GM19099 (cell line): ENCODE data around the gene PLPP6.
A peak's percentile ranks its signal among the peaks of the same experiment; 100 is the strongest.

Experiments used
- POLR2A ChIP-seq: IDR thresholded peaks from 3 replicates; pipeline ENCODE4 v1.6.1; 2011; ENCODE audit warnings: low read depth; ENCODE audit not compliant: insufficient read length; ENCODE audit errors: extremely low read depth

Gene PLPP6

GRCh38 chr9:4657426-4658159 lies 4.5 kb upstream of the PLPP6 start:
- TF ChIP-seq POLR2A: no peak

DNA sequence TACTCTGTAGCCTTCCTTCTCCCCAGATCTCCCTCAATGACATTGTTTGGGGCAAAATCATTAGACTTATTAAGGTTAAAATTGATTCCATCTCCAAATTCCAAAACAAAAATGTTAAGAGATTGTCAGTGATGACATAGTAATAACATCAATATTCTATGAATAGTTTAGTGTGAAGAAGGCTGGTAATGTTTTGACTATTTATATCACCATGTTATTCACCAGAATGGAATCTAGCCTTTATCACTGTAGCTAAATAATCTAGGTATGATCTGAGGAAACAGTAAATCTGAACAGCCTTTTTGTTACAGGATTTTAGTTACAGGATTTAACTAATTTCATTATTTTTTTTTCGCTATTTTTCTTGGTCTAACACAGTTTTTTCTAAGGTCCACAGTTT lies 929 bp upstream of the PLPP6 start:
- no peak for TF ChIP-seq POLR2A

GRCh38 chr9:4661611-4662010 lies 483 bp upstream of the PLPP6 start:
- TF ChIP-seq POLR2A: no peak

- TF ChIP-seq POLR2A: no peak
Measured at GRCh38 chr9:4662989-4663792, 1.1 kb downstream of the PLPP6 start.

- no peak for TF ChIP-seq POLR2A
Measured at GRCh38 chr9:4663956-4664355, 1.9 kb downstream of the PLPP6 start.

DNA sequence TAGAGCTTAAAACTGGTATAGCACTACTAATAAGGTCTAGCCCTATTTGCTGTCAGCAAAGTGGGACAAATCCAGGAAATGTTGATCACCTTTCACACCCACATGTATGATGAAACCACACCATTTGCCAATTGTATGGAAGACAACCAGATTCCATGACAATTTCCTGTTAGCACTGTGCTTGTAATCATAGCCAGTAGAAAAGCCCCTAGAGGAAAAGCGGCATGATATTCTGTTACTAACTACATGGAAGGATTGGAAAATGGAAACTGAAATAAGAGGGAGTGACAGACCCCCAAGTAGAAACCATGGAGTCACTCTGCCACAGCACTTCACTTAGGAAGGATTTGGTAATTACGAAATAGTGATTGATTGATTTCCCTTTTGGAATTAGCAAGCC lies 3.3 kb downstream of the PLPP6 start:
- TF ChIP-seq POLR2A: no peak

DNA sequence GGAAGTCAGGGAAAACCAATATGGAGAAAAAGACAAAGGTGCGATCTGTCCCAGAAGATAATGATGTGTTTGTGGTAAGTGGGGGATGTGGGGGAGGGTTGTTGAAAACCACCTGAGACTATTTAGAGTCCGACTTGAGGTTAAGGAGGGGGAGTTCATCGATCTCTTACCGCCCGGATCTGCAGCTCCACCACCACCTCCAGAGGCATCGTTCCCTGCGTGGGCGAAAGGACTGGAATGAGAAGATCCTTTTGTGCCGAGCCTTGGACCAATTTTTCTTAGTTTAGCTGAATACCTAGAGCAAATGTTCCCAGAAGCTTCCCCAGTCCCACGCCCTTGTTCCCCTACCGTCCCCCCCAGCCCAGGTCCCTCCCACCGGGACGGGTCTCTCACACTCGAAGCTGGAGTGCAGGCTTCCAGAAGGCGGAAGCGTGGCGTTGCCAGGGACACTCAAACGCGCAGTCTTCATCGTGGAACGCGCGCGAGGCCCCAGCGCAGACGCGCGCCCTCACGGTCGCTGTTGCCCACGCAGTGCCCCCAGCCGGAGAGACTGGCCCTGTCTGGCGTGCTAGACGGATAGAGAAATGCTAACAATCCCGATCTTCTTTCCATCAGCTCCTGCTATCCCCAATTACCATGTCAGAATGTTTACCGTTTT lies 4.1 kb downstream of the PLPP6 start, which contains the start of gene SPATA6L:
Gene SPATA6L (minus strand): TSS at position 439 of the 658 bp plus-strand sequence. CDS start 230 bp downstream, at position 209.
- TF ChIP-seq POLR2A: peak; percentile 33

- TF ChIP-seq POLR2A: no peak
Measured at GRCh38 chr9:4667681-4668080, 5.6 kb downstream of the PLPP6 start.

GRCh38 chr9:4668604-4669003 lies 6.5 kb downstream of the PLPP6 start:
- no peak for TF ChIP-seq POLR2A

DNA sequence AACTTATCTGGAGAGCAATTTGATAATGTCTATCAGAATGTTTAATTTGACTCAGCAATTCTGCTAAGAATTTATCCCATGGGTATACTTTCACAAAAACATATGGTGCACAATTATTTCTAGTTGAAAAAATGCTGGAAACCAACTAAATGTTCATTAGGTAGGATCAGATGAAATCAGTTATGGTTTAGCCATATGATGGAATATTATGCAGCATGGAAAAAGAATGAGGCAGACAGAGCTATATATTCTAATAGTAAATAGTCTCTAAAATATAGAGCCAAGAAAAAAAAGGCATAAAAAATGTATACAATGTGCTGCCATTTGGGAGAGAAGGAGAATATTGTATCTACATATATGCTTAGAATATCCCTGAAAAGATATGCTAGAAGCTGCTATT lies 7.8 kb downstream of the PLPP6 start:
- no peak for TF ChIP-seq POLR2A

DNA sequence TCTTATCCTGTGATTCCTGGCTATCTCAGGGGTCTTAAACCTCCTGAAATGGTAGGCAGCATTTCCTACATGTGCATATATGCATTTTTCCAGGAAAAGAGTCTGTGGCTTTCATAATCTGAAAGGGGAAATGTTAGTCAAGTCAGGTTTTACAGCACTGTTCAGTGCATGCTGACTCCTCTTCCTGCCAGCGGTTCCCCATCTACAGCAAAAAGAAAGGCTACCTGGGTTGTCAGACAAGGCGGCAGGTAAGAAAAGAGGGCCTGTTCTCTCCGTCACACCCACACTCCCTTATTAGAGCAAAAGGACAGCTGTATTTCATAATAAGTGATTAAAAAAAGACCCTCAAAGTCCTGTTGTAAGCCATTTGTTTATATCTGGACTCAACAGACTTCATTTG lies 8.5 kb downstream of the PLPP6 start:
- TF ChIP-seq POLR2A: no peak

- no peak for TF ChIP-seq POLR2A
Measured at GRCh38 chr9:4671737-4672136, 9.6 kb downstream of the PLPP6 start.

DNA sequence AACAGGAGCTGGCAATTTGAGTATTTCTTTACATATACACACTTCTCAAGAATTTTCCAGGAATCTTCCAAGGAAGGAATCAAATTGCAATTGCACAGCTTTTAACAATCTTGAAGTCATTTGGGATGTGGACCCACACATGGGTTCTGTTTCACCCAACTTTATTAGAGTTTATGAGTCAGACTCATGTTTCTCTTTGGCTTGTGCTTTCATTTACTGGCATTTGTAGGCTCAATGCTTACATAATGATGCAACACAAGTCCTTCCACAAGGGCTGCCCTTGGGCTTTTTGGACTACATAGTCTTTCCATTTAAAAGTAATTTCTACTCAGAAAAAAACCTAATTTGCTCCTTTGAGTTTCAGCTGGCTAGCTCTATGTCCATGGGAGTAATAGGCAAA lies 12.7 kb downstream of the PLPP6 start:
- no peak for TF ChIP-seq POLR2A

GRCh38 chr9:4677392-4677791 lies 15.3 kb downstream of the PLPP6 start:
- no peak for TF ChIP-seq POLR2A

GRCh38 chr9:4678679-4679267 lies 16.7 kb downstream of the PLPP6 start:
- no peak for TF ChIP-seq POLR2A

GRCh38 chr9:4679268-4680172 lies 17.4 kb downstream of the PLPP6 start, which contains the start of gene CDC37L1:
CDC37L1 (plus strand) TSS chr9:4679569; CDS start chr9:4679768, 199 bp downstream.
- peak; percentile 98 for TF ChIP-seq POLR2A
